DND-41 (cell line): ENCODE results near the gene PSMD8.

ENCODE experiments used
- EZH2 ChIP-seq: IDR thresholded peaks from 3 replicates; pipeline ENCODE4 v1.6.1; 2012; ENCODE audit warnings: borderline replicate concordance, low read depth, mild to moderate bottlenecking, moderate library complexity, low read length, inconsistent platforms; ENCODE audit not compliant: severe bottlenecking
- TF ChIP-seq, protein P1 (sequence below): IDR thresholded peaks from 2 replicates; pipeline ENCODE4 v1.5.1; 2012; ENCODE audit warnings: borderline replicate concordance, low read length, moderate library complexity, mild to moderate bottlenecking; ENCODE audit not compliant: poor library complexity, severe bottlenecking; ENCODE audit errors: extremely low read depth

DNA sequence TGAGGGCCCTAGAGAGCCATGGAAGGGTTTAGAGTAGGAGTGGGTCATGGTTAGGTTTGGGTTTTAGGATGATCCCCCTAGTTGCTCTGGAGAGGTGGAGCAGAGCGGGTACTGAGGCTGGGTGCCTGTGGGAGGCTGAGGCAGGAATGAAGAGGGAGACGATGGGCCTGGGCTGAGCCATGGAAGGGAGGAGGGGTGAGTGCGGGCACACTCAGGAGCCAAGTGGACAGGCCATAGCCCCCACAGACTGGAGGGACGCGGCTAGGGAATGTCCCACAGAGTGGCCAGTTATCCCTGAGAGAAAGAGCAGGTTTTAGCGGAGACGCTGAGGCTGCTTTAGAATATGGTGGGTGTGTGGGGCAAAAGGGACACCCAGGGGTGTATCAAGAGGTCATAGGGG lies 44.7 kb upstream of the PSMD8 start:
- TF ChIP-seq, protein P1, sequence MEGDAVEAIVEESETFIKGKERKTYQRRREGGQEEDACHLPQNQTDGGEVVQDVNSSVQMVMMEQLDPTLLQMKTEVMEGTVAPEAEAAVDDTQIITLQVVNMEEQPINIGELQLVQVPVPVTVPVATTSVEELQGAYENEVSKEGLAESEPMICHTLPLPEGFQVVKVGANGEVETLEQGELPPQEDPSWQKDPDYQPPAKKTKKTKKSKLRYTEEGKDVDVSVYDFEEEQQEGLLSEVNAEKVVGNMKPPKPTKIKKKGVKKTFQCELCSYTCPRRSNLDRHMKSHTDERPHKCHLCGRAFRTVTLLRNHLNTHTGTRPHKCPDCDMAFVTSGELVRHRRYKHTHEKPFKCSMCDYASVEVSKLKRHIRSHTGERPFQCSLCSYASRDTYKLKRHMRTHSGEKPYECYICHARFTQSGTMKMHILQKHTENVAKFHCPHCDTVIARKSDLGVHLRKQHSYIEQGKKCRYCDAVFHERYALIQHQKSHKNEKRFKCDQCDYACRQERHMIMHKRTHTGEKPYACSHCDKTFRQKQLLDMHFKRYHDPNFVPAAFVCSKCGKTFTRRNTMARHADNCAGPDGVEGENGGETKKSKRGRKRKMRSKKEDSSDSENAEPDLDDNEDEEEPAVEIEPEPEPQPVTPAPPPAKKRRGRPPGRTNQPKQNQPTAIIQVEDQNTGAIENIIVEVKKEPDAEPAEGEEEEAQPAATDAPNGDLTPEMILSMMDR, result no peak
- TF ChIP-seq EZH2, result no peak
